AG08396 (cell line): Measurements from ENCODE around the gene MYLK4.

Experiments
- DNase-seq: peaks from one replicate; pipeline ENCODE4 v3.0.0; 2012; ENCODE audit warnings: low spot score, mixed read lengths

MYLK4 gene

DNA sequence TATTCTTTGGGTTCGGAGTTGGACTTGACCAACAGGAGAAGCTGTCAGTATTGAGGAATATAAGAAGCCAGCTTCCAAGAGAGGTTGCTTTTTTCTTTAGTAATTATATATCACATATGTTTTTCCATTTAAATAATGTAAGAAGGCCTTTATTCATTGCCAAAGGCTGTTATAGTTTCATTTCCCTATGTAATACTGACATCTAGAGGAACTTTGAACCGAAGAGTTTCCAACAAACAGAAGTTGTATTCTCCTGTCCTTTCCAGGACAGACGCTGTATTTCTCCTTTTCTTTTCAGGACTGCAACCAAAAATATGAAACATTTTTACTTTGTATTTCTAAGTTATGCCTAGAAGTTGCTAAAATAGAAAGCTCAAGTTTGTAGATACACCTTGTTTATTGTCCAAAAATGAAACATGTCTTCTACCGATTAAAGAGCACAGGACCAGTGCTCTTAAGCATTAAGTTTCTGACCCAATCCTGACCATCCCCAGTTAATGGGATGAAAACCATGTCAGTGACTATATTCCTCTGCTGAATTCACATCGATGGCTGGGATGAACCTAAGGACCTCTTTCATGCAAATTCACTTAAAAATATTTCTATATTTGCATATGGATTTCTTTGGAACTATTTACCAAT lies 55.1 kb downstream of the MYLK4 start:
- no peak for DNase-seq

- no peak for DNase-seq
Measured at GRCh38 chr6:2693231-2693630, 57.5 kb downstream of the MYLK4 start.

DNA sequence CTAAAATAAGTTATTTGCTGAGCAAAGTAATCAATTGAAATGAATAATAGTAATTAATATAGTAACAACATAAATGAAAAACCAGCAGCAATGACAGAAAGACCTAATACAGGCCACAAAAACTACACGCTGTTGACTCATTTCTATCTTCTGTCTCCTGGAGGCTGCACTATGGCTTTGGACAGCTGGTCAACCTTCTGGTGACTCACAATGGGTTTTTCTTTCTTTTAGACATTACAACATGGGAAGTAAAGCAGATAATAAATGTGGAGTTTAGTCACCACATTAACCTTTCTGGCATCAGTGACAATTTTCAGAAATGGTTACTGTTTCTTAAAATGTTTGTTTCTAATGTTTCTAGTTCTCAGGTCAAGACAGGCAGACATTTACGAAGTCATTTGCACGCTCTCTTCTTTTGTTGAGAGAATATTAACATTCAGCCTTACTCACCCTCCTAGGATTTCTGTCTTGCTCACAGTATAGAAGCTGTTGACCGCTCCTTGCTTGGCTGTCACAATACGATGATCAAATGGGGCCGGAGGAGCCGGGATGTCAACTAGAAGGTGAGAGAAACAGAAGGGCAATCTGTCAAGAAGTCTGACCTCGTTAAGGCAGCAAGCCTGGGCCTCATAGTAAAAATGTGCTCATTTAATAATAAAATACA lies 62.2 kb downstream of the MYLK4 start:
- peak; percentile 83 for DNase-seq

DNA sequence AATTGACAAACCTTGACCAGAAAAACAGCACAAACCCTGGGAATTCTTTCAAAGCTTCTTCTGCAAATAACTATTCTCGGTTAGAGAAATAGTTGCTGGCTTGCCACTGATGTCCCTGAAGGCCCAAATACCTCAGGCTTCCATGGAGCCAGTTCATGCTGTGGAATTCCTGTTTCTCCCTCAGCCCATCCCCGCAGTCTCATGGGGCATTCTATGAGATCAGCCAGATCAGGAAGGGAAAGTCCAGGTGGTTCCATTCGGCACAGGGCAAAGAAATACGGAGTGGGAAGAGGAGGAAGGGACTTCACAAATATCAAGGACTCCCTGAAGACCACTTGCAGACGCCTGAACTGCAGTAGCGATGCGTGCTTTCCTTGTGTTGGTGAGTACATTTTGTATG lies 63.3 kb downstream of the MYLK4 start:
- DNase-seq = no peak

- DNase-seq = no peak
Measured at GRCh38 chr6:2686515-2686914, 64.2 kb downstream of the MYLK4 start.

- DNase-seq = no peak
Measured at GRCh38 chr6:2684766-2685754, 65.7 kb downstream of the MYLK4 start.

DNA sequence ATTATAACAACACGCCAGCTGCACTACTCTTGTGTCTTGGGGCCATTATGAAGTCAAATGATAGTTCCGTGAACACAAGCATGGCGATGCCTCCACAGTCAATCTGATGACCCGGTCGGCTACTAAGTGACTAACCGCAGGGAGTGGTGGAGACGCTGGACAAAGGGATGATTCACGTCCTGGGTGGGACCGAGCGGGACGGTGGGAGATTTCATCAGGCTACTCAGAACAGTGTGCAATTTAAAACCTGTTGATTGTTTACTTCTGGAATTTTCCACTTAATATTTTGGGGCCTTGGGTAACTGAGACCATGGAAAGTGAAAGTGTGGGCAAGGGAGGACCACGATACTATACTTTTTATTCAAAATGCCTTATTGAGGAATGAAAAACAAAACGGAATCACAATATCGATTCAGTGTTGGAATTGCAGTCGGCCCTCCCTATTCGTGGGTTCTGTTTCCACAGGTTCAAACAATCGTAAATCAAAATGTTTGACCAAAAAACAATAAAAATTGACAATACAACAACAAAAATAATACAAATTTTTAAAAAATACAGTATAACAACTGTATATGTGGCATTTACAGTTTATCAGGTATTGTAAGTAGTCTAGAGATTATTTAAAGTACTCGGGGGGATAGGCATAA lies 66.5 kb downstream of the MYLK4 start:
- no peak for DNase-seq

GRCh38 chr6:2680264-2680922 lies 70.3 kb downstream of the MYLK4 start:
- no peak for DNase-seq

GRCh38 chr6:2677080-2677593 lies 73.6 kb downstream of the MYLK4 start:
- DNase-seq = no peak

- DNase-seq = no peak
Measured at GRCh38 chr6:2676048-2676447, 74.7 kb downstream of the MYLK4 start.

DNA sequence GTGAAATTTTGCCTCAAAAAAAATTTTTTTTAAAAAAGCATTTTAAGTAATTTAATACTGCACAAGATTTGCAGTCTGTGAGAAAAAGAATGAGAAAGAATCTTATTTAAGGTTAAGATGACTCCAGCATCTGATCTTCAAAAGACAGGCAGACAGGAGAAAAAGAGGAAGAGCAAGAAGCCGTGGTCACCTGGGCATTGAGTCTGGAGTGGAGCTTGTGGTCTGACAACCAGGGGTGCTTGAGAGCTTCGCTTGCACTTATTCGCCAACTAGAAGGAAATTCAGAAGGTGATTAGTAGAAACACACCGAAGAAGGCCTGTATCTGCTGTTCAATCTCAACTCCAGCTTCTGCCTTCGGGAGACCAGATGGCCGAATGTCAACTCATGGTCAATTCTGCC lies 75.9 kb downstream of the MYLK4 start:
- DNase-seq = no peak

- DNase-seq = no peak
Measured at GRCh38 chr6:2669067-2669700, 81.5 kb downstream of the MYLK4 start.

GRCh38 chr6:2667617-2668016 lies 83.1 kb downstream of the MYLK4 start:
- no peak for DNase-seq

DNA sequence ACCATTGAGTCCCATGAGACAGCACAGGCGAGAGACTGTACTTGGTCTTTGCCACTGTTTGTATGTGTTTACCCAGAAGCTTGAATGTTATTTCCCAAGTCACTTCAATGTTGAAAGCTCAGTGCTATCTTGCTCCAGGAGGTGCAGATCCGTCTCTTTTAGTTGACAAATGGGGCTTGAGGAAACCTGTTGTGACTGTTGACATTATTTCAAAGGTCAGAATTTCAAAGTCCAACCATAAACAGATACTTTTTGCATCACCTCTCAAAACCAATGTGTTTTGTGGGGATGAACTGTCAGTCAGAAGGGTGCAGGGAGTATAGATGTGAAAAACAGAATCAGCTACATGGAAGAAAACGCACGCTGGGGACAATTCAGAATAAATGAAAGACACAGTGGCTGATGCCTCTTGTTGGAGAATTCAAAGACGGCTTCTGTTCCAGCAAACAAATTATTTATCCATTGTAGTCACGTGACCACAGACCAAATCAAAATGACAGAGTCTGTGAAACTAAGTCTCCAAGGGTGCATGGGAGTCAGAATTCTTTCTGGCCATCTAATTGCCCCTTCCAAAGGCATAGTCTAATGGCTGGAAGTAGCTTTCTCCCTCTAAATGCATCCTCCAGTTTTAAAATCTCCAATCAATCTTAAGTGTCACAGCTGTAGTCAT lies 83.7 kb downstream of the MYLK4 start:
- DNase-seq = no peak

GRCh38 chr6:2665146-2666070 lies 85.3 kb downstream of the MYLK4 start:
- DNase-seq = no peak

GRCh38 chr6:2663123-2663522 lies 87.6 kb downstream of the MYLK4 start:
- DNase-seq = no peak

- DNase-seq = no peak
Measured at GRCh38 chr6:2661651-2662050, 89.1 kb downstream of the MYLK4 start.

GRCh38 chr6:2659882-2660281 lies 90.8 kb downstream of the MYLK4 start:
- DNase-seq = no peak

DNA sequence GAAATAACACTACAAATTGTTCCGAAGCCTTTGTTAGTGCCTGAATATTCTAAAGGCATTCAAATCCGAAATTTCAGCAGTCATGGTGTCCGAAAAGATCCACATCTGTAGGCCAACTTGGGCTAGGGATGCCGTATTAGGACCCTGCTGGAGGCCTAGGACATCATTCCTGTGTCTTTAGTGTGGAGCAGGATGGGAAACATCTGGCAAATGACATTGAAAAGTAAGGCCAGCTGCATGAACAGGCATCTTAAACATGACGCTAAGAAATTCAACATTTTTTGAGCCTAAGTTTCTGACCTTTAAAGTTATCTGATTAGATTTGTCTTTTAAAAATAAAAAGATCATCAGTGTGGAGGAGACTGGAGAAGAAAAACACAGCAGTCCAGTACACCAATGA lies 91.3 kb downstream of the MYLK4 start:
- no peak for DNase-seq
